CD14-positive monocyte (primary cell): ENCODE results near the gene ATP5F1E. TPM values are rescaled to one million over a fixed set of nuclear protein-coding genes. Genes with fewer than 3 reads are reported as not detected.
A peak's percentile ranks its signal among the peaks of the same experiment; 100 is the strongest.

ENCODE experiments used
- DNase-seq, 3 donors: peaks; one replicate each; pipeline ENCODE4 v3.0.0-alpha.2; 2011 to 2022
- H2AFZ ChIP-seq: 2 replicates; pipeline ENCODE4 v1.6.0; 2012; ENCODE audit warnings: mild to moderate bottlenecking, low read depth, low read length, inconsistent platforms; ENCODE audit not compliant: insufficient read depth, poor library complexity, severe bottlenecking
- H3K27ac ChIP-seq, 2 donors: 1 replicate in 1 of 2; 2 replicates in 1 of 2; pipeline ENCODE4 v1.5.1; 2012 to 2013; ENCODE audit warnings: low read length in 2 of 2, control low read depth in 1 of 2, inconsistent platforms in 1 of 2, low read depth in 1 of 2, mild to moderate bottlenecking in 1 of 2
- H3K27me3 ChIP-seq, 2 donors: one replicate each; pipeline versions ENCODE4 v1.6.0 to v1.6.1; 2011 to 2013; ENCODE audit warnings: low read length in 2 of 2; ENCODE audit not compliant: control insufficient read depth in 2 of 2, insufficient read depth in 2 of 2
- H3K36me3 ChIP-seq, 2 donors: replicated peaks in 1 of 2; 1 replicate in 1 of 2; 2 replicates in 1 of 2; pipeline versions ENCODE4 v1.5.1 to v1.6.1; 2012 to 2013; ENCODE audit warnings: low read length in 2 of 2, control low read depth in 1 of 2, inconsistent platforms in 1 of 2, mild to moderate bottlenecking in 1 of 2; ENCODE audit not compliant: insufficient read depth in 2 of 2, control insufficient read depth in 1 of 2
- H3K4me1 ChIP-seq, 2 donors: 1 replicate in 1 of 2; 2 replicates in 1 of 2; pipeline versions ENCODE4 v1.5.1 to v1.6.1; 2012 to 2013; ENCODE audit warnings: low read length in 2 of 2, control low read depth in 1 of 2, inconsistent platforms in 1 of 2, mild to moderate bottlenecking in 1 of 2, moderate library complexity in 1 of 2; ENCODE audit not compliant: insufficient read depth in 2 of 2, control insufficient read depth in 1 of 2
- H3K4me2 ChIP-seq: replicated peaks from 2 replicates; pipeline ENCODE3; 2012; ENCODE audit warnings: low read length, moderate library complexity, mild to moderate bottlenecking; ENCODE audit not compliant: poor library complexity, severe bottlenecking; ENCODE audit errors: extremely low read depth
- H3K4me3 ChIP-seq, 3 experiments: fragments of 200-600 bp in 1 of 3; sonication (generic) in 1 of 3; replicated peaks in 1 of 3; 1 replicate in 2 of 3; 2 replicates in 1 of 3; pipeline ENCODE4 v1.5.1; 2011 to 2013; ENCODE audit warnings: low read length in 3 of 3, mild to moderate bottlenecking in 3 of 3, control low read depth in 2 of 3, low read depth in 2 of 3, inconsistent platforms in 1 of 3, moderate library complexity in 1 of 3
- H3K79me2 ChIP-seq: 2 replicates; pipeline ENCODE4 v1.6.0; 2012; ENCODE audit warnings: mild to moderate bottlenecking, control low read depth, inconsistent platforms, low read length, moderate library complexity; ENCODE audit not compliant: insufficient read depth
- H3K9ac ChIP-seq: 2 replicates; pipeline ENCODE4 v1.6.0; 2017; ENCODE audit warnings: low read length, mild to moderate bottlenecking; ENCODE audit not compliant: insufficient read depth, poor library complexity, severe bottlenecking
- H3K9me3 ChIP-seq, 2 donors: replicated peaks in 1 of 2; 1 replicate in 1 of 2; 2 replicates in 1 of 2; pipeline versions ENCODE4 v1.5.1 to v1.6.1; 2012 to 2013; ENCODE audit warnings: low read length in 2 of 2, control low read depth in 1 of 2; ENCODE audit not compliant: control insufficient read depth in 1 of 2, insufficient read depth in 1 of 2
- H4K20me1 ChIP-seq: 2 replicates; pipeline ENCODE4 v1.6.0; 2012; ENCODE audit warnings: mild to moderate bottlenecking, low read length, control low read depth, moderate library complexity; ENCODE audit not compliant: insufficient read depth
- H3K27ac Mint-ChIP-seq, 7 donors: one replicate each; pipeline ENCODE4 v1.8.0; 2020; ENCODE audit warnings: mild to moderate bottlenecking in 7 of 7, mixed read lengths in 7 of 7, moderate library complexity in 6 of 7, inconsistent platforms in 2 of 7
- H3K27me3 Mint-ChIP-seq, 3 donors: one replicate each; pipeline ENCODE4 v1.8.0; 2021 to 2022; ENCODE audit warnings: low read depth in 3 of 3, mild to moderate bottlenecking in 3 of 3, mixed read lengths in 3 of 3, moderate library complexity in 3 of 3, inconsistent platforms in 1 of 3
- H3K36me3 Mint-ChIP-seq, 2 donors: one replicate each; pipeline ENCODE4 v1.8.0; 2020; ENCODE audit warnings: mixed read lengths in 2 of 2, inconsistent platforms in 1 of 2, mild to moderate bottlenecking in 1 of 2
- H3K4me1 Mint-ChIP-seq: one replicate; pipeline ENCODE4 v1.8.0; 2020; ENCODE audit warnings: mild to moderate bottlenecking, mixed read lengths
- H3K4me3 Mint-ChIP-seq, 2 donors: one replicate each; pipeline ENCODE4 v1.8.0; 2020; ENCODE audit warnings: mild to moderate bottlenecking in 2 of 2, mixed read lengths in 2 of 2, moderate library complexity in 1 of 2
- H3K9me3 Mint-ChIP-seq, 7 donors: one replicate each; pipeline ENCODE4 v1.8.0; 2020 to 2022; ENCODE audit warnings: mixed read lengths in 7 of 7, mild to moderate bottlenecking in 6 of 7, moderate library complexity in 6 of 7, inconsistent platforms in 2 of 7
- WGBS: methylation state at CpG from one replicate; pipeline ENCODE4 v1.1.5; 2013; ENCODE audit warnings: missing lambda C conversion rate; ENCODE audit not compliant: insufficient coverage; 5-methylcytosine and 5-hydroxymethylcytosine counted together
- intact Hi-C, 2 donors: fragments of 100-400 bp; cut with micrococcal nuclease; formaldehyde crosslinking; loops; one replicate each; pipeline versions ENCODE4 v1.15.0 to v1.15.1; 2023
- polyA plus RNA-seq, 3 donors: library from polyadenylated mRNA; depleted of rRNA in 1 of 3; unstranded in 2 of 3; stranded (reverse) in 1 of 3; fragments of 300-500 nt in 2 of 3; fragments of >200 nt in 1 of 3; fragmentation: Illumina TruSeq in 2 of 3; gene quantifications; 1 replicate in 2 of 3; 2 replicates in 1 of 3; pipeline ENCODE4 v1.2.3, GENCODE V29; 2012 to 2021
- TF ChIP-seq, protein P1 (sequence below): fragments of 200-600 bp; IDR thresholded peaks from one replicate; pipeline ENCODE4 v1.8.0; 2022; ENCODE audit warnings: antibody characterized with exemption, mild to moderate bottlenecking

Gene ATP5F1E
- polyA plus RNA-seq, 3 donors: 39.0 to 105 (median 102) TPM

- H3K4me3 ChIP-seq: no peak overlapping the region
- Mint-ChIP-seq H3K4me3 (no peak overlapping the region), H3K27me3 (no peaks in the 10 kb centered on the region), H3K9me3 (peaks cover 0 to 1% (median 0%) of the 10 kb centered on the region in 7 donors), H3K36me3 (peaks cover 79 to 92% of the 10 kb centered on the region in 2 donors), H3K27ac (peak overlapping the region; percentile 53 to 85 (median 67)), H3K4me1 (peaks cover 39% of the 10 kb centered on the region)
- H3K79me2 ChIP-seq: peaks cover 91% of the 10 kb centered on the region
- peaks cover 25 to 38% of the 10 kb centered on the region in 2 donors for H3K4me1 ChIP-seq
- no peaks in the 10 kb centered on the region for H3K27me3 ChIP-seq
- peaks cover 85 to 88% of the 10 kb centered on the region in 2 donors for H3K36me3 ChIP-seq
- WGBS: 0% methylated on average over 1 of the region's 3 CpGs
- TF ChIP-seq, protein P1, sequence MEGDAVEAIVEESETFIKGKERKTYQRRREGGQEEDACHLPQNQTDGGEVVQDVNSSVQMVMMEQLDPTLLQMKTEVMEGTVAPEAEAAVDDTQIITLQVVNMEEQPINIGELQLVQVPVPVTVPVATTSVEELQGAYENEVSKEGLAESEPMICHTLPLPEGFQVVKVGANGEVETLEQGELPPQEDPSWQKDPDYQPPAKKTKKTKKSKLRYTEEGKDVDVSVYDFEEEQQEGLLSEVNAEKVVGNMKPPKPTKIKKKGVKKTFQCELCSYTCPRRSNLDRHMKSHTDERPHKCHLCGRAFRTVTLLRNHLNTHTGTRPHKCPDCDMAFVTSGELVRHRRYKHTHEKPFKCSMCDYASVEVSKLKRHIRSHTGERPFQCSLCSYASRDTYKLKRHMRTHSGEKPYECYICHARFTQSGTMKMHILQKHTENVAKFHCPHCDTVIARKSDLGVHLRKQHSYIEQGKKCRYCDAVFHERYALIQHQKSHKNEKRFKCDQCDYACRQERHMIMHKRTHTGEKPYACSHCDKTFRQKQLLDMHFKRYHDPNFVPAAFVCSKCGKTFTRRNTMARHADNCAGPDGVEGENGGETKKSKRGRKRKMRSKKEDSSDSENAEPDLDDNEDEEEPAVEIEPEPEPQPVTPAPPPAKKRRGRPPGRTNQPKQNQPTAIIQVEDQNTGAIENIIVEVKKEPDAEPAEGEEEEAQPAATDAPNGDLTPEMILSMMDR: no peak
- H4K20me1 ChIP-seq: peaks cover 98% of the 10 kb centered on the region
- H3K9me3 ChIP-seq: no peaks in the 10 kb centered on the region
- DNase-seq: no peak
- no peak overlapping the region for H3K27ac ChIP-seq
- intact Hi-C loops: loop anchor here in 1 of 2 donors (10.0 kb wide), 1 partner anchor 116 kb away; no protein-coding TSS in a partner anchor
- H3K4me2 ChIP-seq: no peak overlapping the region
- H3K9ac ChIP-seq: no peak overlapping the region
- no peak overlapping the region for H2AFZ ChIP-seq
Measured at GRCh38 chr20:59000326-59000725, 31.8 kb downstream of the ATP5F1E start.

- Histone ChIP-seq H3K9me3 (no peaks in the 10 kb centered on the region), H3K4me1 (peaks cover 17 to 22% of the 10 kb centered on the region in 2 donors), H3K36me3 (peaks cover 94 to 99% of the 10 kb centered on the region in 2 donors), H3K27ac (no peak overlapping the region), H2AFZ (no peak overlapping the region), H3K9ac (no peak overlapping the region), H3K4me3 (no peak overlapping the region), H3K27me3 (no peaks in the 10 kb centered on the region), H3K79me2 (peaks cover 77% of the 10 kb centered on the region), H3K4me2 (no peak overlapping the region), H4K20me1 (peaks cover 99% of the 10 kb centered on the region)
- intact Hi-C loops: no loop called here
- Mint-ChIP-seq H3K4me1 (peaks cover 27% of the 10 kb centered on the region), H3K27me3 (peaks cover 0 to 3% (median 0%) of the 10 kb centered on the region in 3 donors), H3K9me3 (peaks cover 0 to 1% (median 0%) of the 10 kb centered on the region in 7 donors), H3K36me3 (peaks cover 86 to 100% of the 10 kb centered on the region in 2 donors), H3K27ac (peak overlapping the region in 5 of 7 donors; percentile 30 to 64 (median 43)), H3K4me3 (no peak overlapping the region)
- WGBS: 85% methylated on average over 7 of the region's 11 CpGs
- no peak for DNase-seq
- TF ChIP-seq, protein P1: no peak
Measured at GRCh38 chr20:58998656-58999055, 33.5 kb downstream of the ATP5F1E start.
